DLD1 (cell line): Measurements from ENCODE around the gene SH3RF1.

ENCODE experiments used
- in situ Hi-C: cut with HindIII; loops from 2 replicates; pipeline ENCODE4 v1.10.0; 2017; ENCODE audit warnings: low sequenced_read_pairs

The SH3RF1 gene

GRCh38 chr4:169142391-169142790, 128.4 kb downstream of the SH3RF1 start:
- in situ Hi-C loops: no loop called here

- in situ Hi-C loops: no loop called here
Measured at GRCh38 chr4:169139021-169139420, 131.7 kb downstream of the SH3RF1 start.

GRCh38 chr4:169137558-169137920, 133.2 kb downstream of the SH3RF1 start:
- in situ Hi-C loops: no loop called here

GRCh38 chr4:169136796-169137557, 133.8 kb downstream of the SH3RF1 start:
- in situ Hi-C loops: no loop called here

GRCh38 chr4:169136330-169136729, 134.4 kb downstream of the SH3RF1 start:
- in situ Hi-C loops: no loop called here

GRCh38 chr4:169135776-169136175, 135.0 kb downstream of the SH3RF1 start:
- in situ Hi-C loops: no loop called here

- in situ Hi-C loops: no loop called here
Measured at GRCh38 chr4:169133932-169134331, 136.8 kb downstream of the SH3RF1 start.

GRCh38 chr4:169132561-169133305, 138.0 kb downstream of the SH3RF1 start:
- in situ Hi-C loops: no loop called here

- in situ Hi-C loops: no loop called here
Measured at GRCh38 chr4:169131556-169132208, 139.1 kb downstream of the SH3RF1 start.

- in situ Hi-C loops: no loop called here
Measured at GRCh38 chr4:169128902-169129301, 141.9 kb downstream of the SH3RF1 start.

GRCh38 chr4:169127314-169127713, 143.4 kb downstream of the SH3RF1 start:
- in situ Hi-C loops: no loop called here

GRCh38 chr4:169124661-169125060, 146.1 kb downstream of the SH3RF1 start:
- in situ Hi-C loops: no loop called here

GRCh38 chr4:169122422-169122821, 148.3 kb downstream of the SH3RF1 start:
- in situ Hi-C loops: no loop called here

GRCh38 chr4:169121861-169122382, 148.8 kb downstream of the SH3RF1 start:
- in situ Hi-C loops: no loop called here

GRCh38 chr4:169120624-169121023, 150.1 kb downstream of the SH3RF1 start:
- in situ Hi-C loops: no loop called here

- in situ Hi-C loops: no loop called here
Measured at GRCh38 chr4:169119536-169119935, 151.2 kb downstream of the SH3RF1 start.

- in situ Hi-C loops: no loop called here
Measured at GRCh38 chr4:169117591-169118081, 153.1 kb downstream of the SH3RF1 start.

GRCh38 chr4:169116270-169116901, 154.4 kb downstream of the SH3RF1 start:
- in situ Hi-C loops: no loop called here

GRCh38 chr4:169115897-169116254, 154.9 kb downstream of the SH3RF1 start:
- in situ Hi-C loops: no loop called here

GRCh38 chr4:169115144-169115896, 155.4 kb downstream of the SH3RF1 start:
- in situ Hi-C loops: no loop called here
